Thyroid gland (tissue), 4 donors: Measurements from ENCODE around the gene TEX9. TPM values are rescaled to one million over a fixed set of nuclear protein-coding genes. Genes with fewer than 3 reads are reported as not detected.

Experiments
- DNase-seq, 2 donors: peaks; one replicate each; pipeline ENCODE4 v3.0.0-alpha.2; 2019
- H3K27ac ChIP-seq, 3 donors: fragments of 200-600 bp; sonication (generic); 1 replicate in 2 of 3; 2 replicates in 1 of 3; pipeline ENCODE4 v1.5.1; 2016 to 2019; ENCODE audit warnings: mild to moderate bottlenecking in 1 of 3, moderate library complexity in 1 of 3
- H3K27me3 ChIP-seq: fragments of 200-600 bp; sonication (generic); one replicate; pipeline ENCODE4 v1.5.1; 2019
- H3K36me3 ChIP-seq, 2 donors: fragments of 200-600 bp; sonication (generic); one replicate each; pipeline ENCODE4 v1.5.1; 2016 to 2019
- H3K4me1 ChIP-seq, 2 donors: fragments of 200-600 bp; sonication (generic); one replicate each; pipeline ENCODE4 v1.5.1; 2017 to 2019
- H3K4me3 ChIP-seq, 3 donors: fragments of 200-600 bp; sonication (generic); replicated peaks in 1 of 3; 1 replicate in 2 of 3; 2 replicates in 1 of 3; pipeline ENCODE4 v1.5.1; 2016; ENCODE audit warnings: mild to moderate bottlenecking in 1 of 3
- H3K9me3 ChIP-seq: fragments of 200-600 bp; sonication (generic); one replicate; pipeline ENCODE4 v1.5.1; 2017
- POLR2A ChIP-seq, 2 donors: fragments of 450-650 bp; IDR thresholded peaks; one replicate each; pipeline ENCODE4 v1.6.1; 2017; ENCODE audit warnings: antibody characterized with exemption in 2 of 2, mild to moderate bottlenecking in 2 of 2, moderate library complexity in 1 of 2
- WGBS, 2 donors: methylation state at CpG; one replicate each; pipeline ENCODE4 v1.1.5; 2017; 5-methylcytosine and 5-hydroxymethylcytosine counted together
- intact Hi-C: fragments of 100-400 bp; cut with DNase I; formaldehyde crosslinking; loops from one replicate; pipeline ENCODE4 v1.15.1; 2023
- total RNA-seq, 4 donors: library from RNA; depleted of rRNA; stranded (reverse); fragments of >200 nt; gene quantifications; one replicate each; pipeline ENCODE4 v1.2.3, GENCODE V29; 2016
- TF ChIP-seq, protein P1 (sequence below), 6 experiments: fragments of 200-600 bp in 3 of 6; fragments of 450-650 bp in 3 of 6; sonication (generic) in 3 of 6; IDR thresholded peaks; one replicate each; pipeline ENCODE4 v1.5.1; 2016 to 2019; ENCODE audit warnings: antibody characterized with exemption in 6 of 6, mild to moderate bottlenecking in 2 of 6, inconsistent platforms in 1 of 6, moderate library complexity in 1 of 6

Gene TEX9
- total RNA-seq, 4 donors from 2014 or later = 29.9 to 49.2 (median 40.1) TPM

DNA sequence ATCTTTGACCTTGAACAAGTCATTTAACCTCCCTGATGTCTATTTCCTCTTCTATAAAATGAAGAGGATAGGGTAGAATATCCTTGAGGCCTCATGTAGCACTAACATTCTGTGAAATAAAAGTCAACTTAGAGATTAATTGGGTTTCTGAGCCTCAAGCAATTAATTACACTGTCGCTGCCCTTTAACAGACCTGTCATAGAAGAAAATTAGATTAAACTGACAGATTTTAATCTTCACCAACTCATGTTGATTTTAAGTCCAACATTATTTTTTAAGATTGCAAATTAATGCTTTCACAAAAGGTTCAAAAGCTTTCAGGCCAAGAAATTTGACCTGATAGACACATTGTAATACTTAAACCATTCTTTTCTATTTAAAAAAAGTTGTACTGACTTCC lies 107.8 kb downstream of the TEX9 start:
- WGBS, 2 donors = 89 to 93% methylated on average over 1 of the region's 1 CpG
- H3K27me3 ChIP-seq = no peaks in the 10 kb centered on the region
- DNase-seq = no peak
- H3K4me1 ChIP-seq = no peaks in the 10 kb centered on the region
- H3K27ac ChIP-seq = no peak overlapping the region
- no peaks in the 10 kb centered on the region for H3K36me3 ChIP-seq
- H3K4me3 ChIP-seq = no peak overlapping the region
- H3K9me3 ChIP-seq = no peaks in the 10 kb centered on the region
- TF ChIP-seq, protein P1, sequence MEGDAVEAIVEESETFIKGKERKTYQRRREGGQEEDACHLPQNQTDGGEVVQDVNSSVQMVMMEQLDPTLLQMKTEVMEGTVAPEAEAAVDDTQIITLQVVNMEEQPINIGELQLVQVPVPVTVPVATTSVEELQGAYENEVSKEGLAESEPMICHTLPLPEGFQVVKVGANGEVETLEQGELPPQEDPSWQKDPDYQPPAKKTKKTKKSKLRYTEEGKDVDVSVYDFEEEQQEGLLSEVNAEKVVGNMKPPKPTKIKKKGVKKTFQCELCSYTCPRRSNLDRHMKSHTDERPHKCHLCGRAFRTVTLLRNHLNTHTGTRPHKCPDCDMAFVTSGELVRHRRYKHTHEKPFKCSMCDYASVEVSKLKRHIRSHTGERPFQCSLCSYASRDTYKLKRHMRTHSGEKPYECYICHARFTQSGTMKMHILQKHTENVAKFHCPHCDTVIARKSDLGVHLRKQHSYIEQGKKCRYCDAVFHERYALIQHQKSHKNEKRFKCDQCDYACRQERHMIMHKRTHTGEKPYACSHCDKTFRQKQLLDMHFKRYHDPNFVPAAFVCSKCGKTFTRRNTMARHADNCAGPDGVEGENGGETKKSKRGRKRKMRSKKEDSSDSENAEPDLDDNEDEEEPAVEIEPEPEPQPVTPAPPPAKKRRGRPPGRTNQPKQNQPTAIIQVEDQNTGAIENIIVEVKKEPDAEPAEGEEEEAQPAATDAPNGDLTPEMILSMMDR (IDR thresholded peaks at IDR 0.05) = no peak
- no peak for TF ChIP-seq POLR2A (IDR thresholded peaks at IDR 0.05)
- intact Hi-C loops = no loop called here

DNA sequence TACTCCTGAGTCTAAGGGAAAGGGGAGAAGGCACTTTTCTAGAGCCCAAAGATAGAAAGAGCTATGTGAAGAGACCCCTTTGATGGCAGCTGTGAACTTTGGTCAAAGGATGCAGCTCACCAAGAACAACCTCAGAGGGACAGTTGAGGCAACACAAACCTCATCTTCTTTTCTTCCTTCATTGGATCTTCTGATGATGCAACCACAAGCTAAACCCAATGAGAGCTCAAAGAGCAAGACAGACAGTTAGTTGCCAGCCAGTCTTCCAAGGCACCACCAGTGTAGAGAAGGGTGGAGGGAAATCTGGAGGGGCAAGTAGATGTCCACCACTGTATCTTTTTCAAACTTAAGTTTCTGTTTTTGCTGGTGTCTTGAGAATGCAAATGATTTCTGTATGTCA lies 110.1 kb downstream of the TEX9 start:
- Histone ChIP-seq H3K27ac (no peak overlapping the region), H3K9me3 (no peaks in the 10 kb centered on the region), H3K4me3 (no peak overlapping the region), H3K4me1 (no peaks in the 10 kb centered on the region), H3K27me3 (no peaks in the 10 kb centered on the region), H3K36me3 (no peaks in the 10 kb centered on the region)
- DNase-seq = no peak
- intact Hi-C loops = no loop called here
- TF ChIP-seq, protein P1 (IDR thresholded peaks at IDR 0.05) = no peak
- no peak for TF ChIP-seq POLR2A (IDR thresholded peaks at IDR 0.05)

Other genes starting within 250 kb of the TEX9 start
- 10 to 100 TPM in 3 of 4 donors, 1 to 10 TPM in 1; 9.7 to 12.6 (median 11.4) TPM for gene RFX7, start 121.5 kb upstream of the TEX9 start, total RNA-seq
- 1 to 10 TPM in 3 of 4 donors, under 1 TPM in 1; 0.78 to 1.6 (median 1.4) TPM for gene MNS1, start 99.7 kb downstream of the TEX9 start, total RNA-seq